GM12878 (cell line): Measurements from ENCODE around the gene S1PR4.

Source experiments
- CEBPB ChIP-seq, 2 experiments: fragments of 150-350 bp in 1 of 2; IDR thresholded peaks; 2 replicates each; pipeline ENCODE4 v1.6.1; 2012 to 2014; ENCODE audit warnings: low read depth in 2 of 2, low read length in 2 of 2, borderline replicate concordance in 1 of 2, inconsistent platforms in 1 of 2
- CTCF ChIP-seq, 3 experiments: IDR thresholded peaks in 2 of 3; conservative IDR thresholded peaks in 1 of 3; 2 replicates each; pipeline ENCODE4 v1.5.1; 2011; ENCODE audit warnings: low read depth in 3 of 3, low read length in 3 of 3, mild to moderate bottlenecking in 3 of 3, control low read depth in 2 of 3, moderate library complexity in 2 of 3, inconsistent platforms in 1 of 3, mixed read lengths in 1 of 3; ENCODE audit not compliant: control insufficient read depth in 2 of 3, insufficient read depth in 1 of 3; ENCODE audit errors: extremely low read depth in 1 of 3
- FOXK2 ChIP-seq: fragments of 450-650 bp; IDR thresholded peaks from 2 replicates; pipeline ENCODE4 v1.6.1; 2017; ENCODE audit warnings: mild to moderate bottlenecking, moderate library complexity
- RAD51 ChIP-seq: fragments of 450-650 bp; IDR thresholded peaks from 2 replicates; pipeline ENCODE4 v1.6.1; 2016; ENCODE audit warnings: moderate library complexity, mild to moderate bottlenecking, inconsistent platforms
- SMC3 ChIP-seq: IDR thresholded peaks from 2 replicates; pipeline ENCODE4 v1.6.1; 2011; ENCODE audit warnings: low read length, improper control_type of control experiment, borderline replicate concordance
- STAT3 ChIP-seq: IDR thresholded peaks from 2 replicates; pipeline ENCODE4 v1.6.1; 2011; ENCODE audit warnings: low read depth, low read length, improper control_type of control experiment
- TAF1 ChIP-seq: IDR thresholded peaks from 2 replicates; pipeline ENCODE4 v1.6.1; 2011; ENCODE audit warnings: mild to moderate bottlenecking, low read depth, low read length, borderline replicate concordance
- YBX1 ChIP-seq: fragments of 450-650 bp; IDR thresholded peaks from 2 replicates; pipeline ENCODE4 v1.6.1; 2016; ENCODE audit warnings: antibody characterized with exemption
- ZNF274 ChIP-seq: IDR thresholded peaks from one replicate; pipeline ENCODE4 v1.8.0; 2011; ENCODE audit not compliant: insufficient read length, insufficient read depth
- TF ChIP-seq, protein P1 (sequence below): IDR thresholded peaks from 2 replicates; pipeline ENCODE4 v1.6.1; 2012; ENCODE audit warnings: low read depth, low read length, improper control_type of control experiment

- TF ChIP-seq STAT3 (no peak), CTCF (IDR thresholded peaks at IDR 0.05 in 2 of 3, conservative IDR thresholded peaks at IDR 0.05 in 1 of 3; ENCODE audit: control insufficient read depth in 2 of 3, extremely low read depth in 1 of 3, insufficient read depth in 1 of 3, low read depth in 3 of 3, low read length in 3 of 3) (no peak), CEBPB (IDR thresholded peaks at IDR 0.05; ENCODE audit: borderline replicate concordance in 1 of 2, low read depth in 2 of 2, low read length in 2 of 2) (no peak), RAD51 (peak; percentile 70; the same call in 1 of the 2 replicates), YBX1 (no peak), FOXK2 (no peak), TAF1 (no peak), SMC3 (no peak), ZNF274 (no peak)
- TF ChIP-seq, protein P1, sequence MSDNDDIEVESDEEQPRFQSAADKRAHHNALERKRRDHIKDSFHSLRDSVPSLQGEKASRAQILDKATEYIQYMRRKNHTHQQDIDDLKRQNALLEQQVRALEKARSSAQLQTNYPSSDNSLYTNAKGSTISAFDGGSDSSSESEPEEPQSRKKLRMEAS = no peak
Measured at GRCh38 chr19:3162418-3163229, 15.9 kb upstream of the S1PR4 start.
